H1 (cell line): ENCODE measurements around the gene MYOM3.

ENCODE experiments used
- ATF2 ChIP-seq: IDR thresholded peaks from 2 replicates; pipeline ENCODE4 v1.6.1; 2012; ENCODE audit warnings: low read length, inconsistent platforms
- CHD1 ChIP-seq: IDR thresholded peaks from 2 replicates; pipeline ENCODE4 v1.6.1; 2012; ENCODE audit warnings: low read depth, low read length, improper control_type of control experiment
- CTCF ChIP-seq, 3 experiments: IDR thresholded peaks; 1 replicate in 2 of 3; 2 replicates in 1 of 3; pipeline versions ENCODE4 v1.5.1 to v1.6.1; 2011; ENCODE audit warnings: low read length in 3 of 3, mild to moderate bottlenecking in 3 of 3, inconsistent platforms in 2 of 3, low read depth in 1 of 3, moderate library complexity in 1 of 3; ENCODE audit not compliant: insufficient read depth in 1 of 3; ENCODE audit errors: control extremely low read depth in 1 of 3
- JUND ChIP-seq: IDR thresholded peaks from 2 replicates; pipeline ENCODE4 v1.6.1; 2011; ENCODE audit warnings: mild to moderate bottlenecking, improper control_type of control experiment, low read length
- NRF1 ChIP-seq: IDR thresholded peaks from 2 replicates; pipeline ENCODE4 v1.6.1; 2011; ENCODE audit warnings: mild to moderate bottlenecking, low read depth, low read length, improper control_type of control experiment
- POLR2A ChIP-seq, 2 experiments: IDR thresholded peaks; 1 replicate in 1 of 2; 2 replicates in 1 of 2; pipeline ENCODE4 v1.6.1; 2011; ENCODE audit warnings: low read depth in 2 of 2, low read length in 2 of 2, mild to moderate bottlenecking in 2 of 2; ENCODE audit errors: control extremely low read depth in 1 of 2
- POLR2AphosphoS5 ChIP-seq: IDR thresholded peaks from 2 replicates; pipeline ENCODE4 v1.6.1; 2011; ENCODE audit warnings: low read depth, low read length
- TBP ChIP-seq: IDR thresholded peaks from 2 replicates; pipeline ENCODE4 v1.6.1; 2011; ENCODE audit warnings: low read depth, low read length, improper control_type of control experiment

- TF ChIP-seq JUND: no peak
- TF ChIP-seq TBP: no peak
- no peak for TF ChIP-seq POLR2AphosphoS5
- no peak for TF ChIP-seq CTCF (IDR thresholded peaks at IDR 0.05; ENCODE audit: control extremely low read depth in 1 of 3, insufficient read depth in 1 of 3, low read depth in 1 of 3, low read length in 3 of 3)
- TF ChIP-seq POLR2A (IDR thresholded peaks at IDR 0.05; ENCODE audit: control extremely low read depth in 1 of 2, low read depth in 2 of 2, low read length in 2 of 2): no peak
- TF ChIP-seq NRF1: no peak
- TF ChIP-seq CHD1: no peak
- no peak for TF ChIP-seq ATF2
Observed at GRCh38 chr1:24020025-24020424, 91.9 kb downstream of the MYOM3 start.
